Gastroesophageal sphincter (tissue), 3 donors: Measurements from ENCODE around the gene WDR88.

Experiments
- CTCF ChIP-seq, 4 experiments: fragments of 200-600 bp in 2 of 4; fragments of 450-650 bp in 2 of 4; sonication (generic) in 1 of 4; IDR thresholded peaks; one replicate each; pipeline ENCODE4 v1.5.1; 2017 to 2019; ENCODE audit warnings: antibody characterized with exemption in 4 of 4, mild to moderate bottlenecking in 2 of 4, moderate library complexity in 2 of 4
- EP300 ChIP-seq: sonication (generic); formaldehyde crosslinking; IDR thresholded peaks from one replicate; pipeline ENCODE4 v1.6.1; 2017; ENCODE audit warnings: antibody characterized with exemption, mild to moderate bottlenecking
- POLR2A ChIP-seq, 2 donors: fragments of 450-650 bp; IDR thresholded peaks; one replicate each; pipeline ENCODE4 v1.6.1; 2017; ENCODE audit warnings: antibody characterized with exemption in 2 of 2, mild to moderate bottlenecking in 2 of 2, moderate library complexity in 1 of 2
- POLR2AphosphoS5 ChIP-seq: sonication (generic); formaldehyde crosslinking; IDR thresholded peaks from one replicate; pipeline ENCODE4 v1.6.1; 2017; ENCODE audit warnings: antibody characterized with exemption

GRCh38 chr19:33168528-33168927 is 36.6 kb downstream of the WDR88 start:
- TF ChIP-seq POLR2A (IDR thresholded peaks at IDR 0.05), result no peak
- TF ChIP-seq POLR2AphosphoS5, result no peak
- TF ChIP-seq CTCF (IDR thresholded peaks at IDR 0.05), result no peak
- TF ChIP-seq EP300, result no peak
